ENCODE measurements around the gene PRKAG2.

- no peak for TF ChIP-seq CTCF (IDR thresholded peaks at IDR 0.05)
- TF ChIP-seq POLR2A (IDR thresholded peaks at IDR 0.05): no peak
Measured at GRCh38 chr7:151758622-151759540, 118.0 kb downstream of the PRKAG2 start.

Data from transverse colon (tissue), 3 donors.